GM13976 (cell line): Measurements from ENCODE around the gene MAD1L1.

Experiments
- DNase-seq: peaks from one replicate; pipeline ENCODE4 v3.0.0; 2012; ENCODE audit warnings: low spot score
- in situ Hi-C: fragments of 300-500 bp; cut with MboI; formaldehyde crosslinking; loops from one replicate; pipeline ENCODE4 v1.12.0; 2022; ENCODE audit warnings: low sequenced_read_pairs, mixed read lengths, inconsistent platforms; ENCODE audit not compliant: unreplicated experiment
- TF ChIP-seq, protein P1 (sequence below): IDR thresholded peaks from 2 replicates; pipeline ENCODE4 v1.5.1; 2012; ENCODE audit warnings: borderline replicate concordance, mild to moderate bottlenecking; ENCODE audit not compliant: insufficient read depth; ENCODE audit errors: extremely low read depth, missing control alignments, control extremely low read depth

Gene MAD1L1

DNA sequence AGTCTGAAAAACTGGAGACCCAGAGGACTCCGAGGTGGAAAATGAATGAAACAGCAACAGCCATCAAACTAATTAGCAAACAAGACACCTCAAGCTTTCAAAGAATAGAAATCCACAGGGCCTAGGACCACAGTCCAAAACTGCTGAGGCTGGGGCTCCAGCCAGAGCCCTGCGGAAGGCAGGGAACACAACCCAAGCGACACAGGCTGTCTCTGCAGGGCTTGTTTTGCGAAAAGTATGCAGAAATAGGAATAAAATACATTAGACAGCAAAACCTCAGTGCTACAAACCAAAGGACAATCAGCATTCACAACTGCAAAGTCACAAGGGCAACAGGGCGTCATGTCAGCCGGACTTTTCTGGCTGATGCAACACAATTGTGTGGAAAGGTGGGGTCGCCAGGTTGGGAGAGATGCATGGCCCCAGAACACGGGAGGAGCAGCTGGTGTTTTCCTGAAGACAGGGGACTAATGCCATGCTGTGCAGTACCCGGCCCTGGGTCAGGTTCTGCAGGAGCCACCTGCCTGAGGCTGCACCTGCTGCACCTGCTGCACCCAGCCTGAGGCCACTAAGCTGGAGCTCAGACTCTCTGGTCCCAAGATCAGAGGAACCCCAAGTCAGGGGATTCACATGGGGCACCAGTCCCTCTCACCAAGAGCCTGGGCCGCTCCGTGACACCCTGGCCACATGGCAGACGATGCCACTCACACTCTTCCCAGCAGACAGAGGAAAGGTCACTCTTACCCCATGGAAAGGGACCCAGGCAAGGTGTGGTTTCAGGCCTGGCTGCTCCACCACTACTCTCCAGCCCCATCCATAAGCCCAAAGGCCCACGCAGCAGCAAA, 74.2 kb downstream of the MAD1L1 start:
- DNase-seq: no peak
- TF ChIP-seq, protein P1, sequence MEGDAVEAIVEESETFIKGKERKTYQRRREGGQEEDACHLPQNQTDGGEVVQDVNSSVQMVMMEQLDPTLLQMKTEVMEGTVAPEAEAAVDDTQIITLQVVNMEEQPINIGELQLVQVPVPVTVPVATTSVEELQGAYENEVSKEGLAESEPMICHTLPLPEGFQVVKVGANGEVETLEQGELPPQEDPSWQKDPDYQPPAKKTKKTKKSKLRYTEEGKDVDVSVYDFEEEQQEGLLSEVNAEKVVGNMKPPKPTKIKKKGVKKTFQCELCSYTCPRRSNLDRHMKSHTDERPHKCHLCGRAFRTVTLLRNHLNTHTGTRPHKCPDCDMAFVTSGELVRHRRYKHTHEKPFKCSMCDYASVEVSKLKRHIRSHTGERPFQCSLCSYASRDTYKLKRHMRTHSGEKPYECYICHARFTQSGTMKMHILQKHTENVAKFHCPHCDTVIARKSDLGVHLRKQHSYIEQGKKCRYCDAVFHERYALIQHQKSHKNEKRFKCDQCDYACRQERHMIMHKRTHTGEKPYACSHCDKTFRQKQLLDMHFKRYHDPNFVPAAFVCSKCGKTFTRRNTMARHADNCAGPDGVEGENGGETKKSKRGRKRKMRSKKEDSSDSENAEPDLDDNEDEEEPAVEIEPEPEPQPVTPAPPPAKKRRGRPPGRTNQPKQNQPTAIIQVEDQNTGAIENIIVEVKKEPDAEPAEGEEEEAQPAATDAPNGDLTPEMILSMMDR: no peak
- in situ Hi-C loops: no loop called here

DNA sequence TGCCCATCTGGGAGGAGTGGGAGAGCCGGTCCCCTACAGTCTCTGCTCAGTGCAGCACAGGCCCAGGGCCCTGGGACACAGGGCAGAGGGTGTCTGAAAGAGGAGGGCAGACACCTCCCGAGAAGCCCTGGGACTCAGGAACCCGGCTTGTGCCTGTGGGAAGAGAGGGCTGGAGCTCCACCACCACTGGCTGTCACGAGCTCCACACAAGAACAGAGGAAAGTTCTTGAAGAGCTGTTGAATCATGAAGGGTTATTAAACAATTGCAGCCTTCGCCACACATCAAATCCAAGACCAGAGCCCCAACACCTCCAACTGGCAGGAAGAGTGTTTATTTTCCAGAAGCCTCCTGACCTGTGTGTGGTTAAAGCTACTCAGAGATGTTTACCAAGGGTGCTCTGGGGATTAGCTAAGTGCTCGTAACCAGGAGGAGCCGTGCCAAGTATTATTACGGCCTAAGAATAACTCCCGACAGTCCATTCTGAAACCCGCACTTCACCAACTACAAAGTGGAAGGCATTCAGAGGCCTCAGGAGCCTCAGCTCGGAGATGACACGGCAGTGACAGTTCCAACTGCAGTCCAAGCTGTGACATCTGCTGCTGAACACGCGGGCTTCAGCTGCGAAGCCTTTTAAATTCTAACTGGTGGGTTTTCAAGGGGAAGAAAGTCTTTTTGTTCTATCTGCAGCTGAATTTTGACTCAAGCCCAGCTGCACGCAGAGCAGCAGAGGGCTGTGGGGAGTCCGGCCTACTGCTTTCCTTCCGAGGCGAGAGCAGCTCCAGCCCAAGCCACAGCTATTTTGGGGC, 75.1 kb downstream of the MAD1L1 start:
- DNase-seq: no peak
- in situ Hi-C loops: no loop called here
- TF ChIP-seq, protein P1: no peak

DNA sequence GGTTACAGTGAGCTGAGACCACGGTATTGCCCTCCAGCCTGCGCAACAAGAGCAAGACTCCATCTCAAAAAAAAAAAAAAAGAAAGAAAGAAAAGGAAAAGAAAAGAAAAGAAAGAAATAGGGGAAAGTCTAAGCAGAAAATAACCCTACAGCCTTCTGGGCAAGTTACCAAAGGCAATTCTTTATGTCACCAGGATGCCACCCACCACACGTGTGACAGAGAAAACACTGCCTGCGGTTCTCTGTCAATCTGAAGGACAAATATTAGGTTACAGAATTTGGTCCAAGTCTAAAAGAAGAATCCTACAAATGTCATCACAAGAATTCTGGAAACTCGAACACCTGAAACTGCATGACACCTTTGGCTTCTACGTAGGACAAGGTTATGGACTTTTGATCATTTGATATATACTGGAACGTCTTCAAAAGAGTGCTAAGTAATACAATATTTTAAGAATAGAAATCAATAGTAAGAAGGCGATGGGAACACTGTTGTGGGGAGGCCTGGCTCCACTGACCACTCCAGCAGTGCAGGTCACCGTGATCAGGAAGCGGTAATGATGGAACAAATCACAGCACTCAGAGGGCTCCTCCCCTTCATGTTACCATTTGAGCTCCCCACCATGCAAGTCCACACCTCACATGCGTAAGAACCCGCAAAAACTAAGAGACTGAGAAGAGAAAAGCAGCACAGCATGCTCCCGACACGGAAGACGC, 75.8 kb downstream of the MAD1L1 start:
- DNase-seq: no peak
- in situ Hi-C loops: no loop called here
- TF ChIP-seq, protein P1: no peak

DNA sequence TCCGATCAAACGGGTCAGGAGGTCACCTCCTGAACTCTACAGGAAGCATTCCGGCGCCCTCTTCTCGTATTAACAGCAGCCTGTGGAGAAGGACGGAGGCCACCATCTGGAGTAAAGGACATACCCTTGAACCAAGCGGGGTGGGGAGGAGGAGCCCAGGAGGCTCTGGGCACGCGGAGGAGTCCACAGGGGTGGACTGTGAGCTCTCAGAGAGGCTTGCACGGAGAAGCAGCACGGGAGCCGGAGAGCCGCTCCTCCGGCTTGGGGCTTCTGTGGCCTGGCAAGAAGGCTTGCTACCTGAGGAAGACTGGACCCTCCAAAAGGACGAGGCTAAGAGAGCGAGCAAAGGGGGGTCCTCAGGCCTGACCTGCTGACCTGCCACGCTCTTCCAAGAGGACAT, 77.9 kb downstream of the MAD1L1 start:
- TF ChIP-seq, protein P1: no peak
- in situ Hi-C loops: no loop called here
- no peak for DNase-seq

DNA sequence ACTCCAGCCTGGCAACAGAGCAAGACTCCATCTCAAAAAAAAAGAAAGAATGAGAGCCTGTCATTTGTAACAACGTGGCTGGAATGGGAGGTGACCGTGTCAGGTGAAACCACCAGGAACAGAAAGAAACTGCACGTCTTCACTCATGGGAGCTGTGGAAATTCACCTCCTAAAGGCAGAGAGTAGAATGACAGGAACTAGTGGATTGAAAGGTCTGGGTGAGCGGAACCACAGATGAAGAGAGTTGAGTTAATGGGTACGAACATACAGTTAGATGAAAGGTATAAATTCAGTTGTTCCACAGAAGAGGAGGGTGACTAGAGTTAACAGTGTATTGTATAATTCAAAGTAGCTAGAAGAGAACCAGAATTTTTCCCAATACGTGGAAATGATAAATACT, 78.6 kb downstream of the MAD1L1 start:
- DNase-seq: no peak
- TF ChIP-seq, protein P1: no peak
- in situ Hi-C loops: no loop called here

DNA sequence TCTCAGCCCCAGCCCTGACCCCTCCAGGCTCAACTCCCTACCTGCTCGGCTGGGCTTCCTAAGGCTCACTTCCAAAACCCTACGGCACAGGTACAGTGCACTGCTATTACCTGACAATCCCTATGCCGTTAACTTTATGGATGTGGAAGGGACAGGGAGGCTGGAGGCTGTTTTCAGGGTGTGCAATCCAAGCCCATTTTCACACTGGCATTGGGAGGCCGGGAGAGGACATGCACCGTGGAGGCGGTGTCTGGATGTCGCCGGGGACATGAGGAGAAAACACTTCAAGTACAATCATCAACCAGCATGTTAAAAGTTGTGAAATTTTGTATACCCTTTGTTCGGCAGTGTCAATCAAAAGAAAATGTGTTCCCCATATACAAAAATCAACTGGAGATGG, 80.1 kb downstream of the MAD1L1 start:
- TF ChIP-seq, protein P1: no peak
- in situ Hi-C loops: no loop called here
- DNase-seq: no peak
